HG03060 (cell line): ENCODE results near the gene ST6GALNAC3.
A peak's percentile ranks its signal among the peaks of the same experiment; 100 is the strongest.

Experiments used
- ATAC-seq: cut with Tn5 transposase; IDR thresholded peaks from one replicate; pipeline ENCODE4 v1.9.1; 2021; ENCODE audit warnings: low read depth, moderate number of reproducible peaks; ENCODE audit not compliant: unreplicated experiment

ST6GALNAC3 gene

DNA sequence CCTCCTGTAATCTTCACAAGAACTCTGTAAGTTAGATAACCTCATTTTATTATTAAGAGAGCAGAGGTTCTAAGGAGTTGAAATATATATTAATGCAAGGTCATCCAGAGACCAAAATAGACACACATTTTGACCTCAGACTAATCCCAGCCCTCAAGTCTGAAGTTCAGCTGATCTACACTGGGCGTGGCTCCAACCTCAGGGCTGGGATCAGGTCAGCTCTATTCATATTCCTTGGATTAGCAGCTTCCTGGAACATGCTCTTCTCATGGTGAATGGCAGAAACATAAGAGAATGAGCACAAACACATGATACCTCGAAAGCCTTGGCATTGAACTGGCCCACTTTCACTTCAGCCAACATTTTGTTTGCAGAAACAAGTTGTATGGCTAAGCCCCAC lies 592.0 kb downstream of the ST6GALNAC3 start:
- ATAC-seq: no peak

DNA sequence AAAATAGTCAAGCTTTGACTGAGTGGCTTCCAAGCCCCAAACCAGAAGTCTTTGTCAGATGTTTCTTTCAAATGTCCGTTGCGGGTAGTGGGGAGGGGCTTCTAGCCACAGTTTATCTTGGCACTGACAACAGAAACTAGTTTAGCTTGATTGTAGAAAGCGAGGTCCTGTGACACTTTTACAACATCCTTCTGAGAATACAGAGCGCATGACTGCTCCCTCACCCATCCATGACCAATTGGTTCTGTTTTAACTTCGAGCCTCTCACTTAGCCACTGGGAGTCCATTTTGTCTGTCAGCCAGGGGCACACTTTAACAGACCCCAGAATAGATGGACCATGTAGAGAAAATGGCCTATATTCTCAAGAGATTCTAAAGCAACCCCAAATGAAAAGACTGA lies 593.5 kb downstream of the ST6GALNAC3 start:
- ATAC-seq: peak; percentile 98

DNA sequence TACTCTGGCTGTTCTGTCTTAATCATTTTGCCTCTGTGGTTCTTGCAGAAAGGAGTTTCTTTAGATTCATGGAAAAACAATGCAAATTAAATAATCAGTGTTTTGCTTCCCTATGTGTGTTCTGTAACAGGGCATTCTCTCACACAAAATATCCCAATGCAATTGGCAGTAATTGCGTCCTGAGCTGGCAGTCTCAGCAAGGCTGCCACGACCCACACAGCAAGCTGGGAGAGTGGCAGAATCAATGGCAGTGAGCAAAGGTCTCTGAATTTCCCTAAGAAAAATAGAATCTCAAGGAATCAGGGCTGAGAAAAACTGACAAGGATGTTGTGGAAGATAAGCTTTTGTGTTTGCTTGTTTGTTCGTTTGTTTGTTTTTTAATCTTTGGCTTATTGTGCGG lies 594.6 kb downstream of the ST6GALNAC3 start:
- ATAC-seq: no peak

DNA sequence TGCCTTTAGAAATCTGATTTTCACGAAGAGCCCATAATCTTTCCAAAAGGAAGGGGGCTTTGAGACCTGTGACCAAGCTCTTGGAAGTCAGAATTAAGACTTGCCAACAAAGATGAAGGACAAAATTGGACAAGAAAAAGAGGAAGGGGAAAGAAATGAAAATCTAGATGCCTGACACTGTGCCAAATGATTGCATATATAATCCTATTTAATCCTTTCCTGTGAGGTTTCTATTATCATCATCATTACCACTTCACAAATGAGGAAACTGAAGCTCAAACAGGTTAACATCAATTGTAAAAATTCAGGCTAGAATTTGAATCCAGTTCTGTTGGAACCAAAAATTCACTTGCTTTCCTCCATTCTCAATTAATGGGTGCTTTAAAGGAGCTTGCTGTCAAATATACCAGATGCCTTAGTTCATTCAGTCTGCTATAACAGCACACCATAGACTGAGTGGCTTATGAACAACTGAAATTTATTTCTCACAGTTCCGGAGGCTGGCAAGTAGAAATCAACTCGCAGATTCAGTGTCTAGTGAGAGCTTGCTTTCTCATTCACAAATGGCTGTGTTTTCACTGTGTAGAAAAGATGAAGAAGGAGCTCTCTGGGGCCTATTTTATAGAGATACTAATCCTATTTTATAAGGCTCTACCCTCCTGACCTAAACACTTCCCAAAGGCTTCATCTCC lies 595.2 kb downstream of the ST6GALNAC3 start:
- ATAC-seq: no peak

DNA sequence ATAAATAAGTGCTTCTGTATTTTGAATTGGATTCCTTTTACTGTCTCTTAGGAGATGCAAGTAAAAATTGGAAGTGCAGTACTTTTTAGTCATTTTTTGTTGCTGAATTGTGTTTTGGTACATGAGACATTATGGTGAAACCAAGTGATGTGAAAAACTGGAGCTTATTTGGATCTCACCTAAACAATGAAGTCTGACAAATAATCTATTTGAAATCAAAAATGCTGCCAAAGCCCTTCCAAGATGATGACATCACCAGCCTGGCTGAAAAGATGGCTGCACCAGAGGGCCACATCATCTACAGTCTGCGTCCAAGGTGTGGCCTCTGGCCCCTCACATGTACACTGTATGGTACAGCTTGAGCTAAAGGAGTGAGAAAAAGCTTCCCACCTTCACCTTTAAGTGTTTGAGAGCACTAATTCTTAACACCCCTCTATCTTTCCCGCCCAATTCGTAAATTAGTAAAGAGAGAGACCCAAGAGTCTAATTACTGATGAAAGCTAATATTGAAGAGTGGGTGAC lies 600.2 kb downstream of the ST6GALNAC3 start:
- no peak for ATAC-seq

DNA sequence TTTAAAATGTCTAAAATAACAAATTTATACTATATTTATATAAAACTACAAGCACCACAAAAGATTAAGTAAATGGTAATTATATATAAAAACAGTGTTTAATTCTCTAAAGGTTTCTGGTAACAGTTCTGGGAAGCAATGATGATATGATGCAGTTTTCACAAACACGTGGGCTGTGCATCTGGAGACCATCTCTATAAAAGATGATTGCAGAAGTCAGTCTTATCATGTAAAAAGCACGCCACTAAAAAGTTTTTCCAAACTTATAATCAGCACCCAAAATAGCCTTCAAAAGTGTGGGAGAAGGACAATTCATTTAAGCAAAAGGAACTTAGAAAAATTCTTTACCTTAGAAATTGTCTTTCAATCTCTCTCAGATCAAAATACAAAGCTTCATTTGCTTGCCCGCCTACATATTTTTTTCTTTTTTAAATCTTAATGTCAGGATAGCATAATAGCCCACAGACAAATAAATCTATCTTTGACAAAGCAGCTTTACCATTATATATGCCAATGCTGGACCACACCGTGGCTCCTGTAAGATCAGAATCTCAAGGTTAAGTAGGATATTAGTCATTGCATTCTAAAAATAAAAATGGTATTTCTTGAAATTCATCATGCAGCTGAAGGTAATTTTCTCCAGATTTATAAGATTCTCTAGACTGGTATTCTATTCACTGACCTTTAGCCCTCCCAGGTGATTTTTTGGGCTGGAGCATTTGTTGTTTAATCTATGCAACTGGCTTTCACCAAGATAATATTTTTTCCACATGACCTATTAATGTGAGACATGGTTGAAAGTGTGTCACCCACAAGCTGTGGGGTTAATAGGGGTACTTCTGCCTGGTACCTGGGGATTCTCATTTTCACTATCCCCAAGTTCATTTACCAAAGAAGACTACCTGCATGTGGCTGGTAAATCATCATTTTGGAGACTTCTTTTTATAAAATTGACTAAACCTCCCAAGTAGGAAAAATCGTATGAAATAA lies 603.2 kb downstream of the ST6GALNAC3 start:
- ATAC-seq: peak; percentile 74

DNA sequence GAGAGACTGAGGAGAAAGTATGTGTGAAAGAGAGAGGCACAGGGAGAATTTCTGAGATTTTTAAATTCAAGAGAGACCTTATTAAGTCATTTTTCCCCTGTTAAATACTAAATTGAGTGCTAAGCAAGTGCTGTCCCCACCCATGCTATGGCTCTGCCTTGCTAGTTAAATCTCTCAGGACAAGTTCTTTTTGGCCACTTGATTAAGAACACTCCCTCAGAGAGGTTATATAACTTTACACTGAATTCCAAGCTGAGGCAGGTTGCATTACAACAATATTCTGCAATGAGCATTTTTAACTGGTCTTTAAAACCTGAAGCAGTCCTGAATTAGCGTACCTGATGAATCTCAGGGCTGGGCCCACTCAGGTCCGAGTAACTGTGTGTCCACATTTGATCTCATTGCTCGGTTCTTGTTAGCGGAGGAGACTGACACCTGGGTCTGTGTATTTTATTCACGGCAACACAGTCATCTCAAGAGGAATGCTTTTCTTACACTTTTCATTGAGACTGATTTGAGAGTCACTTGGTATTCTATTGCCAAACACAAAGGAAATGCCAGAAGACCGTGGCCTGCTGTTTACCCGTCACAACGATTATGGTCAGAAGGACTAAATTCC lies 605.1 kb downstream of the ST6GALNAC3 start:
- ATAC-seq: no peak

DNA sequence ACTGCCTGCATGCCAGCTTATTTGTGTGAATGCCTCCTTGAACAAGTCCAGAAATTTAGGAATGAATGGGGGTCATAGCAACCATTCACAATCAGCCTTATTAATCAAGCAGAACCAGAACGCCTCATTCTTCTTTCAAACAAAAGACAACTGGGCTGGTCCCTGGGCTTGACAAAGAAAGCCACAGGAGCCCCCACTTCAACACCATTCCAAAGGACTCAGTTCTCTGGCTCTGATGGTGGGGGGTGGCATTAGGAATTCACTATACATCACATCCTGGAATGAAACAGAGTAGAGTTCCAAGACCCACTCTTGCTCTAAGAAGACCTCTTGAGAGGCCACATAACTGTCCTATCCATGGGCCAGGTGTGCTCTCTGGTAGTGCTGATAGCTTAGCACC lies 606.1 kb downstream of the ST6GALNAC3 start:
- ATAC-seq: no peak

DNA sequence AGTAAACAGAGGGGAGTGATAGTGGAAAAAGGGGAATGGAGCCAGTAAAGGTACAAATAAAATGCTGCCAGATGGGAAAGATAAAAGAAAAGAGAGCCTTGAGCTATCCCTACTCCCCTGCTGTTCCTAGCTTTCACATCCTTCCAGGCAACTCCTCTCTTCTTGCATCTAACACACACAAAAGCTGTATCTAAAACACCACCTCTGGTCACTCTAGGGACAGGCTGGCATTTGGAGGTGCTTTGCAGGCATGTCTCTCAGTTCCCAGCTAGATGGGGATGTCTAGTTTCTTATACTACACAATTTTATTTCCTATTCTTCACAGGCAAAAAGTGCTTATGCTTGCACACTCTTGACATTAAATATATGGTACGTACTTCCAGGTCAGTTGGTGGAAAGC lies 607.6 kb downstream of the ST6GALNAC3 start:
- ATAC-seq: no peak
